Neuronal stem cell (in vitro differentiated cells): ENCODE results near the gene SAMD4A.
A peak's percentile ranks its signal among the peaks of the same experiment; 100 is the strongest.

ENCODE experiments used
- DNase-seq: peaks from one replicate; pipeline ENCODE4 v3.0.0-alpha.2; 2013; ENCODE audit warnings: low spot score
- H2AFZ ChIP-seq: one replicate; pipeline ENCODE4 v1.6.1; 2013; ENCODE audit warnings: mild to moderate bottlenecking, low read length, inconsistent platforms
- H2AK5ac ChIP-seq: 2 replicates; pipeline ENCODE4 v1.6.1; 2013; ENCODE audit warnings: low read depth, mild to moderate bottlenecking, inconsistent platforms, low read length, moderate library complexity, mixed read lengths
- H2BK120ac ChIP-seq: 2 replicates; pipeline ENCODE4 v1.6.1; 2013; ENCODE audit warnings: low read depth, mild to moderate bottlenecking, inconsistent platforms, low read length, moderate library complexity, mixed read lengths
- H2BK12ac ChIP-seq: one replicate; pipeline ENCODE4 v1.6.1; 2013; ENCODE audit warnings: low read length, inconsistent platforms
- H2BK15ac ChIP-seq: 2 replicates; pipeline ENCODE4 v1.6.1; 2013; ENCODE audit warnings: mild to moderate bottlenecking, low read length, inconsistent platforms, mixed read lengths
- H2BK5ac ChIP-seq: one replicate; pipeline ENCODE4 v1.6.1; 2013; ENCODE audit warnings: inconsistent platforms, mild to moderate bottlenecking, low read length, moderate library complexity
- H3K14ac ChIP-seq: one replicate; pipeline ENCODE4 v1.6.1; 2013; ENCODE audit warnings: low read length, inconsistent platforms
- H3K18ac ChIP-seq: 2 replicates; pipeline ENCODE4 v1.6.1; 2013; ENCODE audit warnings: low read length, inconsistent platforms
- H3K23ac ChIP-seq: 2 replicates; pipeline ENCODE4 v1.6.1; 2013; ENCODE audit warnings: low read depth, mild to moderate bottlenecking, mixed read lengths, low read length, inconsistent platforms; ENCODE audit not compliant: poor library complexity
- H3K27ac ChIP-seq: replicated peaks from 3 replicates; pipeline ENCODE4 v1.5.1; 2013; ENCODE audit warnings: low read length, inconsistent platforms
- H3K27me3 ChIP-seq, 3 experiments: 2 replicates each; pipeline ENCODE4 v1.6.1; 2013; ENCODE audit warnings: low read length in 3 of 3, mild to moderate bottlenecking in 2 of 3, inconsistent platforms in 1 of 3, low read depth in 1 of 3, mixed read lengths in 1 of 3, moderate library complexity in 1 of 3; ENCODE audit not compliant: control insufficient read depth in 3 of 3, insufficient read depth in 3 of 3
- H3K36me3 ChIP-seq, 2 donors: replicated peaks in 1 of 2; 2 replicates each; pipeline ENCODE4 v1.6.1; 2013; ENCODE audit warnings: low read length in 2 of 2; ENCODE audit not compliant: control insufficient read depth in 2 of 2, insufficient read depth in 2 of 2
- H3K4ac ChIP-seq: 2 replicates; pipeline ENCODE4 v1.6.1; 2013; ENCODE audit warnings: inconsistent platforms, mild to moderate bottlenecking, low read length, moderate library complexity
- H3K4me1 ChIP-seq, 2 donors: 1 replicate in 1 of 2; 2 replicates in 1 of 2; pipeline ENCODE4 v1.6.1; 2013; ENCODE audit warnings: low read length in 2 of 2, low read depth in 1 of 2; ENCODE audit not compliant: control insufficient read depth in 2 of 2, insufficient read depth in 1 of 2
- H3K4me2 ChIP-seq: one replicate; pipeline ENCODE4 v1.6.1; 2013; ENCODE audit warnings: mild to moderate bottlenecking, low read length, inconsistent platforms; ENCODE audit not compliant: insufficient read depth, poor library complexity, severe bottlenecking
- H3K4me3 ChIP-seq, 2 donors: 2 replicates each; pipeline ENCODE4 v1.5.1; 2013; ENCODE audit warnings: low read length in 2 of 2, mild to moderate bottlenecking in 2 of 2, inconsistent platforms in 1 of 2, moderate library complexity in 1 of 2
- H3K79me1 ChIP-seq: one replicate; pipeline ENCODE4 v1.6.1; 2013; ENCODE audit warnings: low read depth, mild to moderate bottlenecking, inconsistent platforms, low read length, moderate library complexity
- H3K9ac ChIP-seq: one replicate; pipeline ENCODE4 v1.6.1; 2013; ENCODE audit warnings: mild to moderate bottlenecking, low read depth, low read length, inconsistent platforms; ENCODE audit not compliant: poor library complexity
- H3K9me3 ChIP-seq, 2 donors: replicated peaks in 1 of 2; 2 replicates each; pipeline versions ENCODE3 to v1.6.1; 2013; ENCODE audit warnings: low read length in 2 of 2, mild to moderate bottlenecking in 2 of 2, inconsistent platforms in 1 of 2, low read depth in 1 of 2, mixed read lengths in 1 of 2, moderate library complexity in 1 of 2; ENCODE audit not compliant: control insufficient read depth in 2 of 2, insufficient read depth in 1 of 2
- H4K8ac ChIP-seq: one replicate; pipeline ENCODE4 v1.6.1; 2013; ENCODE audit warnings: low read depth, mild to moderate bottlenecking, inconsistent platforms, low read length, moderate library complexity
- H4K91ac ChIP-seq: one replicate; pipeline ENCODE4 v1.6.1; 2013; ENCODE audit warnings: low read length, low read depth, mild to moderate bottlenecking, inconsistent platforms; ENCODE audit not compliant: poor library complexity
- WGBS, 2 donors: extraction: QIAGEN DNeasy Blood & Tissue Kit; methylation state at CpG; one replicate each; pipeline ENCODE4 v1.1.7; 2013; ENCODE audit warnings: missing lambda C conversion rate in 2 of 2, mixed read lengths in 1 of 2; ENCODE audit not compliant: insufficient read length in 2 of 2, insufficient replicate concordance in 1 of 2; ENCODE audit errors: extremely low coverage in 2 of 2; 5-methylcytosine and 5-hydroxymethylcytosine counted together

The SAMD4A gene

DNA sequence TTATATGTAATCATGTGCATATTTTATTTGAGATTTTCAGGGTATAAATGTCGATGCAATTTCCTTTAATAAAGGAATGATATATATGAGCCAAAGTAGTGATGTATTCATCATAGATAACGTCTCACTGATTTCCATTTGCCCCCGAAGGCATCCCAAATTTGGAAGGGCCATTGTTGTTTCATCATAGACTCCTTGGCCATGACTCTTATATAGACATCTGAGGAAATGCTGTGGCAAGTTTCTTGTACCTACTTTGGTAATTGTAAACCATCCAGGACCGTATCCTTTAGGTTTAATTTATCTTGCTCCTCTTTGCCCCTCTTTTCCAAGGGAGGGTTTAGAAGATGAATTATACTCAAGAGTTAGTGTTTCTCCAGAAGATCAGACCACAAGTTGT lies 84.7 kb downstream of the SAMD4A start:
- H3K36me3 ChIP-seq, result no peaks in the 10 kb centered on the region
- H3K9me3 ChIP-seq, result no peaks in the 10 kb centered on the region
- H2AFZ ChIP-seq, result no peak overlapping the region
- H2BK12ac ChIP-seq, result no peak overlapping the region
- H3K79me1 ChIP-seq, result no peaks in the 10 kb centered on the region
- H3K23ac ChIP-seq, result no peak overlapping the region
- no peak overlapping the region for H3K4me3 ChIP-seq
- no peak overlapping the region for H3K4me2 ChIP-seq
- no peak overlapping the region for H4K8ac ChIP-seq
- no peak overlapping the region for H2AK5ac ChIP-seq
- no peak overlapping the region for H2BK120ac ChIP-seq
- WGBS, 2 donors, result no CpG with 5 or more reads among the region's 4 CpGs
- no peak overlapping the region for H3K4ac ChIP-seq
- H3K14ac ChIP-seq, result no peak overlapping the region
- H3K4me1 ChIP-seq, result peaks cover 31 to 33% of the 10 kb centered on the region in 2 donors
- H3K9ac ChIP-seq, result no peak overlapping the region
- no peak overlapping the region for H3K18ac ChIP-seq
- no peaks in the 10 kb centered on the region for H3K27me3 ChIP-seq
- H4K91ac ChIP-seq, result no peak overlapping the region
- no peak for DNase-seq
- no peak overlapping the region for H2BK15ac ChIP-seq
- H2BK5ac ChIP-seq, result no peak overlapping the region
- H3K27ac ChIP-seq, result peak overlapping the region; percentile 69

- WGBS, 2 donors, result no CpG with 5 or more reads among the region's 6 CpGs
- no peak overlapping the region for H3K9ac ChIP-seq
- H3K4me3 ChIP-seq, result no peak overlapping the region
- no peak overlapping the region for H2BK12ac ChIP-seq
- H3K4me2 ChIP-seq, result no peak overlapping the region
- peak; percentile 53 for DNase-seq
- no peak overlapping the region for H4K8ac ChIP-seq
- no peaks in the 10 kb centered on the region for H3K27me3 ChIP-seq
- H3K27ac ChIP-seq, result peak overlapping the region; percentile 69
- H3K14ac ChIP-seq, result no peak overlapping the region
- no peaks in the 10 kb centered on the region for H3K79me1 ChIP-seq
- H2AK5ac ChIP-seq, result no peak overlapping the region
- no peak overlapping the region for H2BK15ac ChIP-seq
- no peak overlapping the region for H2BK5ac ChIP-seq
- H3K4me1 ChIP-seq, result peaks cover 31 to 33% of the 10 kb centered on the region in 2 donors
- H3K36me3 ChIP-seq, result no peaks in the 10 kb centered on the region
- H3K4ac ChIP-seq, result no peak overlapping the region
- no peak overlapping the region for H3K23ac ChIP-seq
- peak overlapping the region; percentile 27 for H2AFZ ChIP-seq
- H3K18ac ChIP-seq, result no peak overlapping the region
- H4K91ac ChIP-seq, result no peak overlapping the region
- H3K9me3 ChIP-seq, result no peaks in the 10 kb centered on the region
- no peak overlapping the region for H2BK120ac ChIP-seq
Measured at GRCh38 chr14:54652188-54652587, 85.3 kb downstream of the SAMD4A start.

- H3K27ac ChIP-seq, result peak overlapping the region; percentile 48
Measured at GRCh38 chr14:54652605-54653052, 85.7 kb downstream of the SAMD4A start.

GRCh38 chr14:54653712-54654469 lies 87.0 kb downstream of the SAMD4A start:
- Histone ChIP-seq H3K9me3 (no peaks in the 10 kb centered on the region), H3K4me1 (peaks cover 25 to 33% of the 10 kb centered on the region in 2 donors), H2BK15ac (no peak overlapping the region), H4K8ac (no peak overlapping the region), H2BK5ac (no peak overlapping the region), H3K27ac (peak overlapping the region; percentile 46), H3K79me1 (peaks cover 3% of the 10 kb centered on the region), H3K4me2 (no peak overlapping the region), H3K18ac (no peak overlapping the region), H2BK12ac (no peak overlapping the region), H3K9ac (no peak overlapping the region), H3K4me3 (no peak overlapping the region), H3K14ac (no peak overlapping the region), H2BK120ac (no peak overlapping the region), H2AFZ (no peak overlapping the region), H3K36me3 (no peaks in the 10 kb centered on the region), H4K91ac (no peak overlapping the region), H2AK5ac (no peak overlapping the region), H3K23ac (no peak overlapping the region), H3K4ac (no peak overlapping the region), H3K27me3 (no peaks in the 10 kb centered on the region)
- no peak for DNase-seq
- no CpG with 5 or more reads among the region's 11 CpGs for WGBS, 2 donors

More at GRCh38 chr14:54652605-54653052, 85.7 kb downstream of the SAMD4A start:
- Histone ChIP-seq H3K9me3 (no peaks in the 10 kb centered on the region), H2BK120ac (no peak overlapping the region), H3K4me1 (peaks cover 31 to 33% of the 10 kb centered on the region in 2 donors), H4K91ac (no peak overlapping the region), H4K8ac (no peak overlapping the region), H2AK5ac (no peak overlapping the region), H3K79me1 (no peaks in the 10 kb centered on the region), H2BK15ac (no peak overlapping the region), H3K36me3 (no peaks in the 10 kb centered on the region), H3K9ac (no peak overlapping the region), H3K4me3 (no peak overlapping the region), H2BK12ac (no peak overlapping the region), H3K14ac (no peak overlapping the region), H2BK5ac (no peak overlapping the region), H3K23ac (no peak overlapping the region), H3K4ac (no peak overlapping the region), H2AFZ (peak overlapping the region; percentile 27), H3K27me3 (no peaks in the 10 kb centered on the region), H3K18ac (peak overlapping the region; percentile 74), H3K4me2 (no peak overlapping the region)
- DNase-seq, result no peak
- WGBS, 2 donors, result no CpG with 5 or more reads among the region's 11 CpGs
